ENCODE measurements around the gene NAA25. TPM values are rescaled to one million over a fixed set of nuclear protein-coding genes. Genes with fewer than 3 reads are reported as not detected.
A peak's percentile ranks its signal among the peaks of the same experiment; 100 is the strongest.

NAA25 gene
- total and polyA plus RNA-seq, 9 of the 15 experiments (the other 6 are each of a cell fraction or from before 2014, with no cell fraction given) = 26.6 to 59.6 (median 48.9) TPM

GRCh38 chr12:112005419-112006395, 102.9 kb downstream of the NAA25 start (continued):
- TF ChIP-seq GMEB1 (CRISPR knock-in tag; IDR thresholded peaks at IDR 0.05) (no peak), BCOR (IDR thresholded peaks at IDR 0.05) (0 out of 2 replicates have a peak, but pooled peaks have one; percentile 18), CREB3 (tag; conservative IDR thresholded peaks at IDR 0.05; ENCODE audit: low read depth) (no peak), SUPT5H (IDR thresholded peaks at IDR 0.05) (peak; percentile 62), CBFA2T2 (conservative IDR thresholded peaks at IDR 0.05) (no peak), SMARCA5 (IDR thresholded peaks at IDR 0.05) (no peak), ZNF140 (CRISPR knock-in tag; IDR thresholded peaks at IDR 0.05) (no peak), DMBX1 (CRISPR knock-in tag; IDR thresholded peaks at IDR 0.05; ENCODE audit: borderline replicate concordance) (no peak), ETS2 (tag; IDR thresholded peaks at IDR 0.05; ENCODE audit: borderline replicate concordance, poor library complexity, severe bottlenecking) (no peak), ZBTB40 (IDR thresholded peaks at IDR 0.05) (peak; percentile 50; the same call in 1 of the 2 replicates), ZBTB40 (CRISPR knock-in tag; IDR thresholded peaks at IDR 0.05) (no peak), GTF2B (IDR thresholded peaks at IDR 0.05; ENCODE audit: extremely low read depth, insufficient read length) (no peak), SMAD4 (CRISPR knock-in tag; conservative IDR thresholded peaks at IDR 0.05) (0 out of 2 replicates have a peak, but pooled peaks have one; percentile 24), SNAPC5 (CRISPR knock-in tag; IDR thresholded peaks at IDR 0.05) (no peak)
